NCI-H1436 treated with DMSO at 0.1 percent for 48 hours (cell line): ENCODE data around the gene LINC00237.

Experiments used
- DNase-seq: peaks from one replicate; lab custom pipeline; 2025; lab: John Stamatoyannopoulos, UW

LINC00237 gene

DNA sequence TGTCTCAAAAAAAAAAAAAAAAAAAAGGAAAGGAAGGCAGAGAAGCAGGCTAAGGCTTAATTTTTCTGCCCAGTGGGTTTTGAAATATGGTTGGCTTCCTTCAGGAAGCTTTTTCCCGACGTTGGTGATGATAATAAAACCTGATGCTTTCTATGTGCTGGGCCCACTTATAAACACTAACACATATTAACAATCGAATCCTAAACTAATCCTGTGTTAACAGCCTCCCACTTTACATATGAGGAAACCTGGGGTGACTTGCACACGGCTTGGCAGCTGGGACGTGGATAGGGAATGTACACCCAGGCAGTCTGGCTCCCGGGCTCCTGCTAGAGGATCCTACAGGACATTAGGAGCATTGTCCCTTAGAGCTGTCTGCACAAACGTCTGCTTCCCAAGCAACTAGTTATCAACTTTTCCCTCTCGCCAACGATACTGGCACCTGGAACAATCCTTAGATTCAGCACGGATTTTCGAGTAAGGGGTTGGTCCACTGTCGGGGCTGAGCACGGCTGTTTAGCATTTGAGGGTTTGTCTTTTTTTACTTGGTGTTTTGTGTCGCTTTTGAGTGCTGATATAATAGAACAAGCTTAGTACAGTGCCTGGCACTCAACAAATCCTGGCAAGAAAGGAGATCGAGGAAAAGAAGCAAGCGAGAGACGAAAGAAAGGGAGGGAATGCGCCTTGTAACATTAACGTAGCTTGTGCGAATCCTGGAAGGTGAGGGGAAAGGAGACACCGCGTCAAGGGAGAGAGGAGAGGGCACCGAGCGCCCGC is 19.1 kb upstream of the LINC00237 start:
- no peak for DNase-seq

DNA sequence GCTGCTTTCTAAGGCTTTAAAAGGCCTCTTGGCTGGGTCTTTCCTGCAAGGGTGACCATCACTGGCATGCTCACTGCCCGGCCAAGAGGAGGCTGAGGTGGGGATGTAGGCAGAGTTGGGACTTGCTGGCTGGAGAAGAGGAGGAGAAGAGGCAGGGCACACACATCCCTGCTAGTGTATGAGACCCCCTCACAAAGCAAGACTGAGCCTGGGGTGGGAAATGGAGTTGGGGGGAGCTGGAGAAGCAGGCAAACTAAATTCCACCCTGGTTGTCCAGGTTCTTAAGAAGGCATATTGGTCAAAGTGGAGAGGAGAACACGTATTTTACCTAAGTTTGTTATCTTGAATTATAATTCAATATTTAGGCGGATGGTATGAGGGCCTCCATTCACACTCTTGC is 18.0 kb upstream of the LINC00237 start:
- no peak for DNase-seq

DNA sequence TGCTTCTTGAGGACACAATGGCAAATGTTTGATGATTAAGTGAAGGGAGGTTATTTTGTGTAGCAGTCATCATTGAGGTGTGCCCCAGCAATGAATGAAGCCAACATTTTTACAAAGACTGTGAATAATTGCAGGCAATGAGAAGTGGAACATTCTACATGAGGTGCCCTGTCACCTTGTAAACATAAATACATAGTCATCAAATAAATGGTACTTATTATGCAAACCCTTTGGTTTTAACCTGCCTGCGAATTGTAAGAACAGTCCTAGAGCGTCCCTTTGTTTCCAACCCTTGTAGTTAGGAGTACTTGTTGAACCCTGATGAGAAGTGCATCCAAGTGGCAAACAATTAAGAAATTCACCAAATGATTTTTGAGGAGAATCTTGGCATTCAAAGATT is 12.6 kb upstream of the LINC00237 start:
- no peak for DNase-seq

DNA sequence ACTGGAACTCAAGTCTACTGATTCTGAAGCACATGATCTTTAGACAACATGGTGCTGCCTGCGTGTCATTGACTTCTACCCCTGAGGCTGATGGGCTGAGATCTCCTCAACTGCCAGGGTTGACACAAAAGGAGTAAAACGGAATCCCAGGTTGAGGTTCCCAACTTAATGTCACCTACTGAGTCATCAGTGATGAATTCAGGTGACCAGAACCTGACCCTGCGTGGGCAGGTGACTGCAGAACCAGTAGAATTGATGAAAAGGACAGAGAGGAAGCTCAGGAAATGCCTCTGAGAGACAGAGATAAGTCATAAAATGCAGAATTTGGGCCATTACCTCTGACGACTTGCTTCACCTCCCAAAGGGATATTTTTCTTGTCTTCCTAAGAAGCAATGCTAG is 12.0 kb upstream of the LINC00237 start:
- DNase-seq = no peak

DNA sequence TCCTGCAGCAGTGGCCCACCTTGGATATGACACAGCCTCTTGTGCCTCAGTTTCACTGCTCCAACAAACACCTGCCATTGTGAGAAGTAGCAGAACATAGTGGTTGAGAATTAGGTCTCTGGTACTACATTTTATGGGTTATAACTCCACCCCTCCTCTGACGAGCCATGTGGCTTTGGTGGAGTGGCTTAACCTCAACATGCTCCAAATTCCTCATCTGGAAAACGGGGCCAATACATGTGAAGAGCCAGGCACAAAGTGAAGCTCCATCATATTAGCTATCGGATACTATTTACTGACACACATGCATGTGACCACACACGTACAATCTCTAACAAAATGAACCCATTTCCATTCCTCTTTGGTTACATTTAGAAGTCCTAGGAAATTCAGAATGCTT is 11.4 kb upstream of the LINC00237 start:
- DNase-seq = no peak

DNA sequence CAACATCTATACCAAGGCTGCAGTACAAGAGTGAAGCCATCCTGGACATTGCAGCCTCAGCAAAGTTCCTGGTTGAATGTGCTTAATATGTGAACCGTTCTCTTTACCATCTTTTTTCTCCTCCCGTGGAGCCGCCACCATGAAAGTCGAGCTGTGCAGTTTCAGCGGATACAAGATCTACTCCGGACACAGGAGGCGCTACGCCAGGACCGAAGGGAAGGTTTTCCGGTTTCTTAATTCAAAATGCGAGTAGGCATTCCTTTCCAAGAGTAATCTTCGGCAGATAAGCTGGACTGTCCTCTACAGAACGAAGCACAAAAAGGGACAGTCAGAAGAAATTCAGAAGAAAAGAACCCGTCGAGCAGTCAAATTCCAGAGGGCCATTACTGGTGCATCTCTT is 8.4 kb upstream of the LINC00237 start:
- no peak for DNase-seq

DNA sequence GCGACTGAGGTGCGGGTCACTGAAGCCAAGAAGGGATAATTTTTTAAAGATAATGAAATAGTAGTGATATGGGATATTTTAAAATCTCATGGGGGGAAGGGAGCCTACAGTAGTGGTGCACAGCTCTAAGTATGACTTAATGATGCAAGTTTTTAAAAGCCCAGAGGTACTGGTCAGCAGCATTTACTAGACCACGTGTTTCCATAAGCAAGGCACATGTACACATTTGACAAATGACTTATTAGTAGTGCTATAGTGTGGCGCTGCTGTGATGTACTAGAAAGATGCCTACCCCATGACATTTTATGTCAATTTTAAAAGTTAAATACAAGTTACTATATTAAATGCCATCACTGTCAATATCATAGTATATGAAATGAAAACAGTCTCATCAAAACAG is 7.5 kb upstream of the LINC00237 start:
- DNase-seq = no peak

DNA sequence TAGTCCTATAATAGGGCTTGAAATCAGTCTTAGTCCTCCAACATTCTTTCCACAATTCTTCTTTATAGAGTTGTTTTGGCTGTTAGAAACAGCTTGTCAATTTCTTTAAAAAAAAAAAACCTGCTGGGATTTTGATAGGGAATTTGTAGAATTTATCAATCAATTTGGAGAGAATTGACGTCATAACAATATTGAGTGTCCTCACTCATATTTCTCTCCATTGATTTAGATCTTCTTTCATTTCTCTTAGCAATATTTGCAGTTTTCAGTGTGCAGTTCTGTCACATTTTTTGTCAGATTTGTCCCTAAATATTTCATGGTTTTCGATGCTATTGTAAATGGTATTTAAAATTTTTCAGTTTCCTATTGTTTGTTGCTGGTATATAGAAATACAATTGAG is 5.3 kb upstream of the LINC00237 start:
- no peak for DNase-seq

DNA sequence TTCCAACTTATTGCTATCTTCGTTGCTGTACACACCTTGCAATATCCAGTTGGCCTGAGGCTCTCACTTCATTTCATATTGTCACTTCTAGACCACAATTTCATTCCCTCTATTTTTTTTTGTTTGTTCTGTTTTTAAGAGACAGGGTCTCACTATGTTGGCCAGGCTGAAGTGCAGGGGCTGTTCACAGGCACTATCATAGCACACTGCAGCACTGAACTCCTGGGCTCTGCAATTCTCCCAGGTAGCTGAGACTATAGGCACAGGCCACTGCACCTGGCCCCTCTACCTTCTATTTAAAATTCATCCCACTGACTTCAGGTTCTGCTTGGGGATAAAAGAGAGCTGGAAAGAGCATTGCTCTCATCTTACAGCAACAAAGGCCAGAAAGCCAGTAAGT is 4.7 kb upstream of the LINC00237 start:
- DNase-seq = no peak

DNA sequence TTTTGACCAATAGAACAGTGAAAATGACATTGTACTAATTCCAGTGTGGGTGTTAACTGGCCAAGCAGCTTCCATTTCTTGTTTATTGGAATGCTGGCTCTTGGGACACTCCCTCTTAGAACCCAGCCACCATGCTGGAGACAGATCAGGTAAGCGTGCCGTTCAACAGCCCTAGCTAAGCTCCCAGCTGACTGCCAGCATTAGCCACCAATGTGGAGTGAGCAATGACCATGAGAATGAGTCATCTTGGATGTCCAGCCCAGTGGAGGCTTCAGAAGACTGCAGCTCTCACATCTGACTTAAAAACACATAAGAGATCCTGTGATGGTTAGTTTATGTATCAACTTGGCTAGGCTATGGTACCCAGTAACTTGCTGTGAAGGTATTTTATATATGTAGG is 3.0 kb upstream of the LINC00237 start:
- no peak for DNase-seq

DNA sequence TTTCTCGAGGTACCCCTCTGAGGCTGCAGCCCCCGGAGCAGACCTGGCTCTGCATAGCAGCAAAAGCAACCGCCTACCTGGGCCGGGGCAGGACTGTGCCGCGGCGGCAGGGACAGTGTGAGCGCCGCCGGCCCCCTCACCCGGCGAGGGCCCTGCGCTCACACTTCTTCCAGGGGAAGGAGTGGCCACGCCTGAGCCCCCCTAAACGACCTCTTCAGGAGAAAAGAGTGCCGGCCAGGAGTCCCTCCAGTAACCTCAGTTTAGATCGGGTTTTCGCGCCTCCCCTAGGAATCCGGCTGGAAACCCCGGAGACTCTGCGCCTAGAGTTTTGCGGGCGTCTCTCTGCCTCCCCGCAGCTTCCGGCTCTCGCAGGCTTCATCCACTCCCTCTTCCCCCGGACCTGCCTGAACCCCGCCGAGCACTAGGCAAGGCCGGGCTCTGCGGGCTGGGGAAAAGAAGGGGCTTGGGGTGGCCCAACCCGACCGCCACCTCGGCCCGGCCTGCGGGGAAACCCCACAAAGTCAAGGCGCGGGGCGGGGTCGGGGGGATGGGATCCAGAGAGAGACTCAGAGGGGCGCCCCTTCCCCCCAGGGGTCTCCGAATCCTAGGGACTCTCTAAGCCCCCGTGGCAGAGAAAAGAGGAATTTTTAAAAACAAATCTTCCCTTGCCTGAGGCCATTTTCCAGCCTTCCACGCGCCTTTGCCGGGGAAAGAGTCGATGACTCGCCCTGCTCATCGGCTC is 558 bp downstream of the LINC00237 start:
- DNase-seq = no peak

DNA sequence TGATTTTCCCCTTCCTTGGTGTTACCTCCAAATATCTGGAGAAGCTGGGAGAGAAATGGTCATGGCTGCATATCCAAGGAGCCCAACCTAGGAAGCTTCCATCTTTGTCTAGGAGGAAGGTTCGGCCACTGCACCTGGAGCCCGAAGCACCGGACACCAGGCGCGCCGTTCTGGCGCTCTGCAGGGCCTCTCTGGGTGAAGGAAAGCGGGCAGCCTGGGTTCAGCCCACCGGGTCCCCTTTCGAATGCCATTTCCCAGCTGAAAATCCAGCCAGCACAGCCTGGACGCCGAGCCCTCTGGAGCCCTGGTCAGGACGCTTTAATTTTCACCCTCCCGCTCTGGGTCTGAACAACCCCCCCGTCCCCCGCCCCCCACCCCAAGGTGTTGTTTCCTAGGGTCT is 1.2 kb downstream of the LINC00237 start:
- DNase-seq = no peak

DNA sequence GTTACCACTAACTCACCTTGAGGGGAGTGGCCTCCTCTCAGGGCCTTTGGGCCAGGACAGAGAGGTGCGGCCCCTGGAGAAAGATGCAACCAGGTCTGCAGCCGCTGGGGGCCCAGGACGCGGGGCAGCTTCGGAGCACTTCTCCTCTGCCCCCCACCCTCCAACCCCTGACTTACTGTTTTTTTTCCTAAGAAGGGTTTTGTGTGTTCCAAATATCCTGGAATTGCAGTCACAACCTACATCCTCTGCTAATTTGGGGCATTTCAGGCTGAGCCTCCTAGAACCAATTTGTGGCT is 1.7 kb downstream of the LINC00237 start:
- DNase-seq = no peak

DNA sequence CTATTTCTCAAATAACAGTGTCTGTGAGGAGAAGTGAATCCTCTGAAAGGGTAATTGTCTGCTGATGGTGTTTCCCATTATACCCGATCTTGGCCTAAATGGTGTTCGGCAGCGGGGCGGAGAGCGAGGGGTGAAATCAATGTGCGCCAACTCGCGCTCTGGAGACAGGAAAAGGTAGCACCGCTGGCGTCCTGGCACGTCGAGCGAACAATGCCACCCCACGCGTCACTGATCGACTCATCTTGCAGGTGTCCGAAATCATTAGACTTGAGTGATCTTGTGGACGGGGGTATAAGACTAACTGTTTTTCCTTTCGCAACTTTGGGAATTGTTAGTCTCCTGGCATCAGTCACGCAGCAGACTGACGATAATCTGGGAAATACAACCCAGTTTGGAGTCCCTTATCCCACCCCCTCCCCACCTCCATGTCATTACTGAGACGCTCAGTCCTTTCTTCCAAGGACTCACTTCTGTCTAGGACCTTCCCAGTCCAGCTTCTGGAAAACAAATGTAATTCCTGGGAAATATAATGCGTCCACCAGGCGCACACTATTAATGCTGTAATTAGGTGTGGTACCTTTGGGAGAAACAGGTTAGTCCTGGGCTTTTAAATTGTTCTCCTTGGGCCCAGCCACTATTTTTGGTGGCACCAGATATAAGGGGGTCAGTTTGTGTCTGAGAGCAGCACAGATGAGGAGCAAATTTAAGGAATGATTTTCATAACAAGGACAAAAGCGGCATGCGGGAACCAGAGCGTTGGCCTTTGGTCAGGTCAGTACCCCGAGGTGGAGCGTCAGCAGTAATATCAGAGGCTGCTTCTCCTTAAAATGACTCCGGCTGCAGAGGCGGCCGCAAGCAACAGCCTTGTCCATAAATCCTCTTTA is 2.3 kb downstream of the LINC00237 start:
- no peak for DNase-seq

DNA sequence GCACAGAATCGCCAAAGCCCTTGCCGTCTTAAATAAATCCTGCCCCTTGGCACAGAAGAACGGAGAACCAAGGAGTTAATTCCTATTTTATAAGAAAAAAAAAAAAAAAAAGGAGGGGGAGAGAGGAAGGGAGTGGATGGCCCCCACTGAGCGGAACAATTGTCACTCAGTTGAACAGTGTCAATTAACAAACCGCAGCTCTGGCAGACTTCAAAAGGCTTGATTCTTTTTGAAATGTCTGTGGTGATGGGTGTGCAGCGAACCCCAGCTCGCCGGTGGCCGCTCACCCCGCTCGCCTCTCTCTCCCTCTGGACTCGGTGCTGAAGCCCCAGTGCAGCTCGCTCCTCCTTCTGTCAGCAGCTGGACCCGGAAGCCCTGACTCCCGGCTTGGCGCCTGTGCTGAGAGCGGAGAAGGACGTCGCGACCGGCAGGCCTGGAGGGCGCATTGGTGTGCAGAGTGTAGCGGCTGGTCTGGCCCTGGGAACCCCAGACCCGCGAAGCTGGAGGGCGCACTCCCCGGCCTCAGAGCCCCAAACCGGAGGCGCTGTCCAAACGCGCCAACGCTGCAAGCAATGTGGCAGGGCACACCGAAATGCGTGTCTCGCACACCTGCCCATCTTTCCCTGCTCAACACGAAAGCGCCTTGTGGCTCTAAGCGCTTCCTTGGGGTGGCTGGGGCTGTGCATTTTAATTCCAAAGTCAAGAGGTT is 3.4 kb downstream of the LINC00237 start:
- no peak for DNase-seq

DNA sequence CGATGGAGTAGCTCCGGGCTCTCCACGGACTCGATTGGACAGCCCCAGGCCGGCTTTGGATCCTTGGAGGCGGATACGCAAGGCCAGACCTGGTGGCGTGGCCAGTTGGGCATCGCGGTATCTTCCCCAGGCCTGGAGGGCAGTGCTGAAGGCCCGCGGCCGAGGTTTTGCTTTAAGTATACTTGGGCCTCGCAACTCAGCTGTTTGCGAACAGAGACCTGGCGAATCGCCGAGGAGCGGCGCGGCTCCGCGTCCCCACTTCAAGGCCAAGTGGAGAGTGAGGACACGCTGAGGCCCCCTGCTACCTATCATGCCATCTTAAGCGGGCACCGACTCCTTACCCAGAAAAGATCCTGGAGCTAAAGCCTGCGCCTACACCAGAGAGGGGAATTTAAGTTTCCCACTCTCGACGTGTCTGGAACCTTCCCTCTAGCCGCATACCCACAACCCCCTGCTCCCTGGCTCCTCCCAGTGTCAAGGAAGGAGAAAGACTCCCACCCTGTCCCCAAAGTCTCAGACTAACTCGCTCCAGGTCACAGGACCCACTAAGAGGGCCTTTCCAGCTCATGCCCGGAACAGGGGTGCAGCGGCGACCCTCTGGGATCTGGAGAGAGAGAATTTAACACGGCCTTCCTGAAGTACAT is 4.1 kb downstream of the LINC00237 start:
- no peak for DNase-seq

DNA sequence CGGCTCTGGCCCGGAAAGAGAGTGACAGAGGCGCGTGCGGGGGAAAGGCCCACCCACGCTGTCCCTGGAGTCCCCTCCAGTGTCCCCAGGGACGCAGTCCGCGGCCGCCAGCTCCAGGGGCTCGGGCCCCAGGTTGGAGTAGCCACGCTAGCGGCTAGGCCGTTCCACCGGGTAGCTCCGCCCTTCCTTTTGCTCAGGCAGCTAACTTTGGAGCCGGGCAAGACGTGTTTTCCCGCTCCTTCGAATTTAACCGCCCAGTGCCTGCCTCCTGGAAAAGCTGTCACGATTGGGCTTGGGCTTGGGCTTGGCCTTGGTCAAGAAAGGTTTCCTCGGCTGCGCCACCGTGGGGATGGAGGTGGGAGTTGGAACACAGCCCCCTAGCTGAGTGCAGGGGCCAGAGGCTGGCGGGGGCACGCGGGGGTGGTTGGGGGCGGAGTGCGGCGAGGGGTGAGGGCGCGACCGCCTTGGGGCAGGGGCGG is 4.7 kb downstream of the LINC00237 start:
- no peak for DNase-seq

DNA sequence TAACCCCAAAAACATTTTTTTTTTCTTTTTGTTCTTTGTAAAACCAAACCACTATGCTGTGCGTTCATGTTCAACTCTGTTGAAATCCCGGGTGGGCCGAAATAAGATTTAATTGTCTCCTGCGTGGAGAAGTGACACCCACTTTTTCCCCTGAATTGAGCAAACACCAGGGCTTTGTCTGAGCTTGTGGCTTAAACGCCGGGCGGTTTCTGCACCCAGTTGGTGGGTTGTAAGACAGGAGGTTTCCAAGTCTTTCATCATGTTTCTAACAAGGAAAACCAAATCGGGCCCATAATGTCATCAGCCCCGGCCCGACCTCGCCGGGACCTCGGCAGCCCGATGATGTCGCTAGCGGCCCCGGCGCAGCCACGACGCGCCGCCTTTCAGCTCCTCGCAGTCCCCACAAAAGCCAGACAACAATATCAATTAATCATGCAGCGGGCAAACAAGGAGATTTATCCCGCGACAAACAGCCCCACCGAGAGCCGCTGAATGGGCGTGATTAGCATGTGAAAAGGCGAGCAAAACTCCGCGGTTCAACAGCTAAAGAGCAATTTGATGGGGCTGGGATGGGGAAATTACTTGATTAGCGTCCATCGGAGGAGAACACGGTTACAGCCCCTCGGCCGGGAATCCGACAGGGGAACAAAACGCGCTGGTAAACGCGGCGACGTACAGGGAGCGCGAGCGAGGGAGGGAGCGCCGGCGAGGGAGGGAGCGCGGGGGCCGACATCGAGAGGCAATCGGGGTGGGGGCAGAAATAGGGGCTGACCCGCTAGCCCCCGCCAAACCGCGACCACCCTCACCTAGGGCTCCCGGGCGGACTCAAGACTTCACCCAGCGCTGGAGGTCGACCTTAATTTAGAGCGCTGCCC is 5.3 kb downstream of the LINC00237 start:
- DNase-seq = no peak

DNA sequence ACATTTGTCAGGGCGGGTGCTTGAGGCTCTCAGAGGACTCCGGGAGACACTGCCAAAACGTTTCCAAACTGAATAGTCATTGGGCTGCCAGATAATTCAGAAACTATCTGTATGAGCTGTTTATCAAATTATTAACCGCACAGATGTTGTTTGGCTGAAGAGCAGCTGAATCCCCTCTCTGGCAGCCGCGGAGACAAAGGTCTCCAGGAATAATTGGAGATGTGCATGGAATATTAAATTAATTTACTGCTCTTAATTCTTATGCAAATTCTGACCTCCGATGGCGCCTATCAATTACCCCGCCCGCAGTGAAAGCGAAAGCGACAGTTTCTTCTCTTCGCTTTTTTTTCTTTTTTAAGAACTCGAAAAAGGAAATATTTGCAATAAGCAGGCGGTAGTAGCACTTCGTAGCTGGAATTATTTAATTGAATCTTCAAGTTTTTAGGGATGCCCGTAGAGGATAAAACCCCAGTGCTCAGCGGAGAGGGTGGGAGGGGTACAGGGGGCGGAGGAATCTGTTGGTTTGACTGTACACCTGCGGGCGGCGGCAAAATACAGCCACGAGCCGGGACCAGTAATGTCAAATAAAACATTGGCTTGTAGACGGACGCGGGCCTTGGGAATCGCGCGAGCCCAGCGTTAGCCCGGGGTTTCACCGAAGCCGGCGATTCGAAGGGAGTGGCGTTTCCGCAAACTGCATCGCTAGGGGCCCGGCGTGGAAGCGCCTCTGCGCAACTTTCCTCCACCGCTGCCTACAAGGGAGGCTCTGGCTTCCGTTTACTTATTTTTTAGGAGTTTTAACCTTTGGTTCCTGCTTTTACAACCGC is 6.2 kb downstream of the LINC00237 start:
- no peak for DNase-seq
